CD4-positive, CD25-positive, alpha-beta regulatory T cell (primary cell): ENCODE results near the gene HOXD8. TPM values are rescaled to one million over a fixed set of nuclear protein-coding genes. Genes with fewer than 3 reads are reported as not detected.

Source experiments
- ATAC-seq, 2 donors: fragments of 150-1000 bp; cut with Tn5 transposase; one replicate each; pipeline ENCODE4 v1.10.0; 2021; ENCODE audit warnings: low read depth in 2 of 2, moderate number of reproducible peaks in 2 of 2, moderate library complexity in 1 of 2
- DNase-seq, 3 donors: peaks; one replicate each; pipeline versions ENCODE4 v3.0.0 to v3.0.0-alpha.2; 2012 to 2022; ENCODE audit warnings: mixed read lengths in 1 of 3
- H3K27ac ChIP-seq: one replicate; pipeline ENCODE4 v1.7.0; 2013; ENCODE audit warnings: mild to moderate bottlenecking, low read length; ENCODE audit not compliant: insufficient read depth, poor library complexity, severe bottlenecking
- H3K27me3 ChIP-seq: one replicate; pipeline ENCODE4 v1.7.0; 2013; ENCODE audit warnings: low read length; ENCODE audit not compliant: control insufficient read depth, insufficient read depth
- H3K36me3 ChIP-seq: one replicate; pipeline ENCODE4 v1.7.0; 2013; ENCODE audit warnings: mild to moderate bottlenecking, low read length, moderate library complexity; ENCODE audit not compliant: control insufficient read depth, insufficient read depth
- H3K4me1 ChIP-seq: 2 replicates; pipeline ENCODE4 v1.7.0; 2013; ENCODE audit warnings: mild to moderate bottlenecking, low read length; ENCODE audit not compliant: insufficient read depth, control insufficient read depth, poor library complexity, severe bottlenecking
- H3K4me3 ChIP-seq: one replicate; pipeline ENCODE4 v1.7.0; 2013; ENCODE audit warnings: low read depth, mild to moderate bottlenecking, low read length, moderate library complexity
- H3K9me3 ChIP-seq, 2 experiments: 1 replicate in 1 of 2; 2 replicates in 1 of 2; pipeline ENCODE4 v1.7.0; 2013; ENCODE audit warnings: low read length in 2 of 2, mild to moderate bottlenecking in 1 of 2, moderate library complexity in 1 of 2; ENCODE audit not compliant: control insufficient read depth in 2 of 2
- H3K27ac Mint-ChIP-seq, 3 donors: one replicate each; pipeline ENCODE4 v1.8.0; 2020 to 2022; ENCODE audit warnings: mild to moderate bottlenecking in 3 of 3, mixed read lengths in 3 of 3, moderate library complexity in 2 of 3
- H3K27me3 Mint-ChIP-seq: one replicate; pipeline ENCODE4 v1.8.0; 2022; ENCODE audit warnings: mild to moderate bottlenecking, mixed read lengths
- H3K36me3 Mint-ChIP-seq: one replicate; pipeline ENCODE4 v1.8.0; 2020; ENCODE audit warnings: mixed read lengths
- H3K4me1 Mint-ChIP-seq, 4 donors: one replicate each; pipeline ENCODE4 v1.8.0; 2020 to 2022; ENCODE audit warnings: mixed read lengths in 4 of 4, mild to moderate bottlenecking in 1 of 4
- H3K4me3 Mint-ChIP-seq, 4 donors: one replicate each; pipeline ENCODE4 v1.8.0; 2020 to 2022; ENCODE audit warnings: mild to moderate bottlenecking in 4 of 4, mixed read lengths in 4 of 4, moderate library complexity in 3 of 4
- H3K9me3 Mint-ChIP-seq, 7 donors: one replicate each; pipeline ENCODE4 v1.8.0; 2020 to 2022; ENCODE audit warnings: mixed read lengths in 7 of 7, mild to moderate bottlenecking in 3 of 7, moderate library complexity in 2 of 7
- polyA plus RNA-seq, 4 donors: library from polyadenylated mRNA; unstranded; fragments of 300-500 nt; fragmentation: Illumina TruSeq; gene quantifications; one replicate each; pipeline ENCODE4 v1.2.3, GENCODE V29; 2021
- total RNA-seq: library from RNA; stranded (reverse); gene quantifications from one replicate; pipeline ENCODE4 v1.2.3, GENCODE V29; 2022

HOXD8 gene
- total and polyA plus RNA-seq, 5 donors from 2014 or later = not detected

- Histone ChIP-seq H3K27ac (no peak overlapping the region), H3K4me1 (no peaks in the 10 kb centered on the region), H3K4me3 (no peak overlapping the region), H3K9me3 (no peaks in the 10 kb centered on the region), H3K27me3 (peaks cover 33% of the 10 kb centered on the region), H3K36me3 (no peaks in the 10 kb centered on the region)
- no peaks in the 10 kb centered on the region for H3K36me3 Mint-ChIP-seq
- peaks cover 0 to 8% (median 2%) of the 10 kb centered on the region in 4 donors for H3K4me1 Mint-ChIP-seq
- peaks cover 92% of the 10 kb centered on the region for H3K27me3 Mint-ChIP-seq
- H3K4me3 Mint-ChIP-seq = no peak overlapping the region
- DNase-seq (no peak), ATAC-seq (no peak)
- H3K9me3 Mint-ChIP-seq = peaks cover 0 to 2% (median 0%) of the 10 kb centered on the region in 7 donors
- no peak overlapping the region for H3K27ac Mint-ChIP-seq
These were observed 42.7 kb downstream of the HOXD8 start for GRCh38 chr2:176172007-176172894.

GRCh38 chr2:176172895-176173566 is 43.5 kb downstream of the HOXD8 start:
- no peaks in the 10 kb centered on the region for H3K9me3 ChIP-seq
- ATAC-seq = no peak
- no peaks in the 10 kb centered on the region for H3K36me3 Mint-ChIP-seq
- H3K9me3 Mint-ChIP-seq = peaks cover 0 to 2% (median 0%) of the 10 kb centered on the region in 7 donors
- peaks cover 0 to 11% (median 2%) of the 10 kb centered on the region in 4 donors for H3K4me1 Mint-ChIP-seq
- H3K4me1 ChIP-seq = no peaks in the 10 kb centered on the region
- H3K27me3 ChIP-seq = peaks cover 35% of the 10 kb centered on the region
- H3K4me3 Mint-ChIP-seq = no peak overlapping the region
- H3K36me3 ChIP-seq = no peaks in the 10 kb centered on the region
- no peak overlapping the region for H3K27ac Mint-ChIP-seq
- DNase-seq = no peak
- H3K4me3 ChIP-seq = no peak overlapping the region
- H3K27me3 Mint-ChIP-seq = peaks cover 92% of the 10 kb centered on the region
- H3K27ac ChIP-seq = no peak overlapping the region

- H3K4me1 Mint-ChIP-seq = peaks cover 0 to 11% (median 2%) of the 10 kb centered on the region in 4 donors
- Histone ChIP-seq H3K27ac (no peak overlapping the region), H3K9me3 (no peaks in the 10 kb centered on the region), H3K36me3 (no peaks in the 10 kb centered on the region), H3K4me3 (no peak overlapping the region), H3K27me3 (peaks cover 37% of the 10 kb centered on the region), H3K4me1 (no peaks in the 10 kb centered on the region)
- ATAC-seq (no peak), DNase-seq (no peak)
- H3K27ac Mint-ChIP-seq = no peak overlapping the region
- no peaks in the 10 kb centered on the region for H3K36me3 Mint-ChIP-seq
- H3K9me3 Mint-ChIP-seq = peaks cover 0 to 2% (median 0%) of the 10 kb centered on the region in 7 donors
- no peak overlapping the region for H3K4me3 Mint-ChIP-seq
- peaks cover 94% of the 10 kb centered on the region for H3K27me3 Mint-ChIP-seq
These were observed 44.3 kb downstream of the HOXD8 start for GRCh38 chr2:176173567-176174381.

- peaks cover 94% of the 10 kb centered on the region for H3K27me3 Mint-ChIP-seq
These were observed 44.9 kb downstream of the HOXD8 start for GRCh38 chr2:176174382-176174823.

GRCh38 chr2:176174824-176175708 is 45.6 kb downstream of the HOXD8 start:
- ATAC-seq = no peak
- Mint-ChIP-seq H3K4me3 (no peak overlapping the region), H3K4me1 (peaks cover 0 to 11% (median 2%) of the 10 kb centered on the region in 4 donors), H3K27ac (no peak overlapping the region), H3K27me3 (peaks cover 94% of the 10 kb centered on the region), H3K9me3 (peaks cover 0 to 4% (median 0%) of the 10 kb centered on the region in 7 donors), H3K36me3 (no peaks in the 10 kb centered on the region)
- H3K27ac ChIP-seq = no peak overlapping the region
- DNase-seq = no peak
- no peaks in the 10 kb centered on the region for H3K9me3 ChIP-seq
- no peaks in the 10 kb centered on the region for H3K4me1 ChIP-seq
- H3K4me3 ChIP-seq = no peak overlapping the region
- no peaks in the 10 kb centered on the region for H3K36me3 ChIP-seq
- H3K27me3 ChIP-seq = peaks cover 50% of the 10 kb centered on the region

More at GRCh38 chr2:176174382-176174823, 44.9 kb downstream of the HOXD8 start:
- ATAC-seq (no peak), DNase-seq (no peak)
- peaks cover 43% of the 10 kb centered on the region for H3K27me3 ChIP-seq
- H3K36me3 ChIP-seq = no peaks in the 10 kb centered on the region
- H3K36me3 Mint-ChIP-seq = no peaks in the 10 kb centered on the region
- no peak overlapping the region for H3K27ac Mint-ChIP-seq
- no peak overlapping the region for H3K27ac ChIP-seq
- no peak overlapping the region for H3K4me3 Mint-ChIP-seq
- no peaks in the 10 kb centered on the region for H3K4me1 ChIP-seq
- no peak overlapping the region for H3K4me3 ChIP-seq
- H3K4me1 Mint-ChIP-seq = peaks cover 0 to 11% (median 2%) of the 10 kb centered on the region in 4 donors
- peaks cover 0 to 2% (median 0%) of the 10 kb centered on the region in 7 donors for H3K9me3 Mint-ChIP-seq
- H3K9me3 ChIP-seq = no peaks in the 10 kb centered on the region

GRCh38 chr2:176175709-176176607 is 46.5 kb downstream of the HOXD8 start:
- H3K27ac ChIP-seq = no peak overlapping the region
- no peak for ATAC-seq
- Mint-ChIP-seq H3K27me3 (peaks cover 95% of the 10 kb centered on the region), H3K4me3 (no peak overlapping the region), H3K36me3 (no peaks in the 10 kb centered on the region), H3K9me3 (peaks cover 0 to 6% (median 0%) of the 10 kb centered on the region in 7 donors), H3K4me1 (peaks cover 0 to 11% (median 2%) of the 10 kb centered on the region in 4 donors), H3K27ac (no peak overlapping the region)
- H3K4me3 ChIP-seq = no peak overlapping the region
- H3K4me1 ChIP-seq = no peaks in the 10 kb centered on the region
- H3K27me3 ChIP-seq = peaks cover 57% of the 10 kb centered on the region
- H3K36me3 ChIP-seq = no peaks in the 10 kb centered on the region
- DNase-seq = no peak
- no peaks in the 10 kb centered on the region for H3K9me3 ChIP-seq
